Neuronal stem cell (in vitro differentiated cells): ENCODE data around the gene RPS6KA2.
A peak's percentile ranks its signal among the peaks of the same experiment; 100 is the strongest.

Experiments
- DNase-seq: peaks from one replicate; pipeline ENCODE4 v3.0.0-alpha.2; 2013; ENCODE audit warnings: low spot score
- H2AFZ ChIP-seq: one replicate; pipeline ENCODE4 v1.6.1; 2013; ENCODE audit warnings: mild to moderate bottlenecking, low read length, inconsistent platforms
- H2AK5ac ChIP-seq: 2 replicates; pipeline ENCODE4 v1.6.1; 2013; ENCODE audit warnings: low read depth, mild to moderate bottlenecking, inconsistent platforms, low read length, moderate library complexity, mixed read lengths
- H2BK120ac ChIP-seq: 2 replicates; pipeline ENCODE4 v1.6.1; 2013; ENCODE audit warnings: low read depth, mild to moderate bottlenecking, inconsistent platforms, low read length, moderate library complexity, mixed read lengths
- H2BK12ac ChIP-seq: one replicate; pipeline ENCODE4 v1.6.1; 2013; ENCODE audit warnings: low read length, inconsistent platforms
- H2BK15ac ChIP-seq: 2 replicates; pipeline ENCODE4 v1.6.1; 2013; ENCODE audit warnings: mild to moderate bottlenecking, low read length, inconsistent platforms, mixed read lengths
- H2BK5ac ChIP-seq: one replicate; pipeline ENCODE4 v1.6.1; 2013; ENCODE audit warnings: inconsistent platforms, mild to moderate bottlenecking, low read length, moderate library complexity
- H3K14ac ChIP-seq: one replicate; pipeline ENCODE4 v1.6.1; 2013; ENCODE audit warnings: low read length, inconsistent platforms
- H3K18ac ChIP-seq: 2 replicates; pipeline ENCODE4 v1.6.1; 2013; ENCODE audit warnings: low read length, inconsistent platforms
- H3K23ac ChIP-seq: 2 replicates; pipeline ENCODE4 v1.6.1; 2013; ENCODE audit warnings: low read depth, mild to moderate bottlenecking, mixed read lengths, low read length, inconsistent platforms; ENCODE audit not compliant: poor library complexity
- H3K27ac ChIP-seq: replicated peaks from 3 replicates; pipeline ENCODE4 v1.5.1; 2013; ENCODE audit warnings: low read length, inconsistent platforms
- H3K27me3 ChIP-seq, 3 experiments: 2 replicates each; pipeline ENCODE4 v1.6.1; 2013; ENCODE audit warnings: low read length in 3 of 3, mild to moderate bottlenecking in 2 of 3, inconsistent platforms in 1 of 3, low read depth in 1 of 3, mixed read lengths in 1 of 3, moderate library complexity in 1 of 3; ENCODE audit not compliant: control insufficient read depth in 3 of 3, insufficient read depth in 3 of 3
- H3K36me3 ChIP-seq, 2 donors: replicated peaks in 1 of 2; 2 replicates each; pipeline ENCODE4 v1.6.1; 2013; ENCODE audit warnings: low read length in 2 of 2; ENCODE audit not compliant: control insufficient read depth in 2 of 2, insufficient read depth in 2 of 2
- H3K4ac ChIP-seq: 2 replicates; pipeline ENCODE4 v1.6.1; 2013; ENCODE audit warnings: inconsistent platforms, mild to moderate bottlenecking, low read length, moderate library complexity
- H3K4me1 ChIP-seq, 2 donors: 1 replicate in 1 of 2; 2 replicates in 1 of 2; pipeline ENCODE4 v1.6.1; 2013; ENCODE audit warnings: low read length in 2 of 2, low read depth in 1 of 2; ENCODE audit not compliant: control insufficient read depth in 2 of 2, insufficient read depth in 1 of 2
- H3K4me2 ChIP-seq: one replicate; pipeline ENCODE4 v1.6.1; 2013; ENCODE audit warnings: mild to moderate bottlenecking, low read length, inconsistent platforms; ENCODE audit not compliant: insufficient read depth, poor library complexity, severe bottlenecking
- H3K4me3 ChIP-seq, 2 donors: 2 replicates each; pipeline ENCODE4 v1.5.1; 2013; ENCODE audit warnings: low read length in 2 of 2, mild to moderate bottlenecking in 2 of 2, inconsistent platforms in 1 of 2, moderate library complexity in 1 of 2
- H3K79me1 ChIP-seq: one replicate; pipeline ENCODE4 v1.6.1; 2013; ENCODE audit warnings: low read depth, mild to moderate bottlenecking, inconsistent platforms, low read length, moderate library complexity
- H3K9ac ChIP-seq: one replicate; pipeline ENCODE4 v1.6.1; 2013; ENCODE audit warnings: mild to moderate bottlenecking, low read depth, low read length, inconsistent platforms; ENCODE audit not compliant: poor library complexity
- H3K9me3 ChIP-seq, 2 donors: replicated peaks in 1 of 2; 2 replicates each; pipeline versions ENCODE3 to v1.6.1; 2013; ENCODE audit warnings: low read length in 2 of 2, mild to moderate bottlenecking in 2 of 2, inconsistent platforms in 1 of 2, low read depth in 1 of 2, mixed read lengths in 1 of 2, moderate library complexity in 1 of 2; ENCODE audit not compliant: control insufficient read depth in 2 of 2, insufficient read depth in 1 of 2
- H4K8ac ChIP-seq: one replicate; pipeline ENCODE4 v1.6.1; 2013; ENCODE audit warnings: low read depth, mild to moderate bottlenecking, inconsistent platforms, low read length, moderate library complexity
- H4K91ac ChIP-seq: one replicate; pipeline ENCODE4 v1.6.1; 2013; ENCODE audit warnings: low read length, low read depth, mild to moderate bottlenecking, inconsistent platforms; ENCODE audit not compliant: poor library complexity
- WGBS, 2 donors: extraction: QIAGEN DNeasy Blood & Tissue Kit; methylation state at CpG; one replicate each; pipeline ENCODE4 v1.1.7; 2013; ENCODE audit warnings: missing lambda C conversion rate in 2 of 2, mixed read lengths in 1 of 2; ENCODE audit not compliant: insufficient read length in 2 of 2, insufficient replicate concordance in 1 of 2; ENCODE audit errors: extremely low coverage in 2 of 2; 5-methylcytosine and 5-hydroxymethylcytosine counted together

Gene RPS6KA2

GRCh38 chr6:166470029-166470862 lies 156.8 kb downstream of the RPS6KA2 start:
- H3K14ac ChIP-seq, result peak overlapping the region; percentile 5
- H2BK15ac ChIP-seq, result no peak overlapping the region
- H3K27ac ChIP-seq, result no peak overlapping the region
- no peak overlapping the region for H2AFZ ChIP-seq
- no peak overlapping the region for H3K4me2 ChIP-seq
- no CpG with 5 or more reads among the region's 20 CpGs for WGBS, 2 donors
- no peaks in the 10 kb centered on the region for H3K79me1 ChIP-seq
- no peak overlapping the region for H2BK12ac ChIP-seq
- H2BK5ac ChIP-seq, result peak overlapping the region; percentile 67
- H3K4me1 ChIP-seq, result no peaks in the 10 kb centered on the region
- H3K36me3 ChIP-seq, result peaks cover 14 to 52% of the 10 kb centered on the region in 2 donors
- no peak for DNase-seq
- H2BK120ac ChIP-seq, result no peak overlapping the region
- no peaks in the 10 kb centered on the region for H3K9me3 ChIP-seq
- no peak overlapping the region for H2AK5ac ChIP-seq
- no peak overlapping the region for H3K4ac ChIP-seq
- H3K27me3 ChIP-seq, result no peaks in the 10 kb centered on the region
- H4K8ac ChIP-seq, result no peak overlapping the region
- no peak overlapping the region for H3K18ac ChIP-seq
- H3K4me3 ChIP-seq, result no peak overlapping the region
- H3K23ac ChIP-seq, result no peak overlapping the region
- no peak overlapping the region for H4K91ac ChIP-seq
- H3K9ac ChIP-seq, result no peak overlapping the region

- no peak for DNase-seq
- H3K9me3 ChIP-seq, result no peaks in the 10 kb centered on the region
- no peaks in the 10 kb centered on the region for H3K79me1 ChIP-seq
- no CpG with 5 or more reads among the region's 14 CpGs for WGBS, 2 donors
- no peak overlapping the region for H3K9ac ChIP-seq
- peak overlapping the region; percentile 67 for H2BK5ac ChIP-seq
- H3K4ac ChIP-seq, result no peak overlapping the region
- no peak overlapping the region for H2AFZ ChIP-seq
- H3K27me3 ChIP-seq, result no peaks in the 10 kb centered on the region
- no peak overlapping the region for H2BK120ac ChIP-seq
- H3K4me2 ChIP-seq, result no peak overlapping the region
- peak overlapping the region; percentile 35 for H3K23ac ChIP-seq
- H2AK5ac ChIP-seq, result no peak overlapping the region
- H3K4me1 ChIP-seq, result no peaks in the 10 kb centered on the region
- H2BK15ac ChIP-seq, result no peak overlapping the region
- no peak overlapping the region for H2BK12ac ChIP-seq
- H3K14ac ChIP-seq, result no peak overlapping the region
- H4K8ac ChIP-seq, result no peak overlapping the region
- no peak overlapping the region for H3K18ac ChIP-seq
- H3K36me3 ChIP-seq, result peaks cover 15 to 57% of the 10 kb centered on the region in 2 donors
- no peak overlapping the region for H4K91ac ChIP-seq
- no peak overlapping the region for H3K27ac ChIP-seq
- no peak overlapping the region for H3K4me3 ChIP-seq
Measured at GRCh38 chr6:166469426-166469961, 157.6 kb downstream of the RPS6KA2 start.

GRCh38 chr6:166467436-166468000 lies 159.5 kb downstream of the RPS6KA2 start:
- H2AK5ac ChIP-seq, result no peak overlapping the region
- no peak overlapping the region for H4K91ac ChIP-seq
- DNase-seq, result no peak
- no peak overlapping the region for H3K4ac ChIP-seq
- WGBS, 2 donors, result no CpG with 5 or more reads among the region's 9 CpGs
- no peak overlapping the region for H2BK15ac ChIP-seq
- H3K79me1 ChIP-seq, result no peaks in the 10 kb centered on the region
- H3K36me3 ChIP-seq, result peaks cover 16 to 65% of the 10 kb centered on the region in 2 donors
- no peaks in the 10 kb centered on the region for H3K4me1 ChIP-seq
- H2BK5ac ChIP-seq, result no peak overlapping the region
- H3K9ac ChIP-seq, result no peak overlapping the region
- no peak overlapping the region for H3K23ac ChIP-seq
- no peak overlapping the region for H3K4me2 ChIP-seq
- H3K14ac ChIP-seq, result no peak overlapping the region
- no peak overlapping the region for H3K4me3 ChIP-seq
- no peak overlapping the region for H2BK12ac ChIP-seq
- H3K27me3 ChIP-seq, result no peaks in the 10 kb centered on the region
- H3K9me3 ChIP-seq, result no peaks in the 10 kb centered on the region
- H2BK120ac ChIP-seq, result no peak overlapping the region
- H3K18ac ChIP-seq, result peak overlapping the region; percentile 33
- no peak overlapping the region for H4K8ac ChIP-seq
- no peak overlapping the region for H2AFZ ChIP-seq
- no peak overlapping the region for H3K27ac ChIP-seq
